SK-N-MC (cell line): Measurements from ENCODE around the gene FHIT.

ENCODE experiments used
- EZH2 ChIP-seq: fragments of 200-600 bp; sonication (generic); IDR thresholded peaks from one replicate; pipeline ENCODE4 v1.6.1; 2017; ENCODE audit warnings: antibody characterized with exemption
- POLR2AphosphoS5 ChIP-seq: IDR thresholded peaks from 2 replicates; pipeline ENCODE4 v1.6.1; 2012; ENCODE audit warnings: mild to moderate bottlenecking, low read depth, low read length, borderline replicate concordance

DNA sequence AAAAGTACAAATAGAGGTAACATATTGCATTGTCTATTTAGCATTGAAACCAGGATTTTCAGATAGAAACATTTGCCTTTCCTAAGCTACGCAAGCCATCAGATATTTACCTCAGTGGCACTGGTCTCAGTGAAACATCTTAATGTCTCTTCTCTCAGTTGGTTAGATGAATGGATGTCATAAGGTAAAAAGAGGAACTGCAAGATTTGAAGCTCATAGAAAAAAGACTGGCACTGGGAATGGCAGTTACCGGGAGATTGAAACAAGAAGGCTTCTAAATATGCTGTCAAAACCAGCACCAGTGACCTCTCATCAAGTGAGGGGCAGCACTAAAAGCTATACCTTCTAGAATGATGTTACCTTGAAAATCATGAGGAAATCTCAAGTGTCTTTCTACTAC is 486.4 kb downstream of the FHIT start:
- TF ChIP-seq EZH2 (no peak), POLR2AphosphoS5 (no peak)
